Stimulated activated CD4-positive, alpha-beta T cell treated with anti-CD3 and anti-CD28 coated beads, TNF-alpha, amount 100 ng/mL, for 48 hours (primary cell): ENCODE measurements around the gene OCA2.

Experiments
- DNase-seq, 3 donors: peaks; one replicate each; pipeline ENCODE4 v3.0.0-alpha.2; 2020; ENCODE audit warnings: low read depth in 3 of 3

The OCA2 gene

GRCh38 chr15:27817258-27817657, 281.9 kb downstream of the OCA2 start:
- no peak for DNase-seq

DNA sequence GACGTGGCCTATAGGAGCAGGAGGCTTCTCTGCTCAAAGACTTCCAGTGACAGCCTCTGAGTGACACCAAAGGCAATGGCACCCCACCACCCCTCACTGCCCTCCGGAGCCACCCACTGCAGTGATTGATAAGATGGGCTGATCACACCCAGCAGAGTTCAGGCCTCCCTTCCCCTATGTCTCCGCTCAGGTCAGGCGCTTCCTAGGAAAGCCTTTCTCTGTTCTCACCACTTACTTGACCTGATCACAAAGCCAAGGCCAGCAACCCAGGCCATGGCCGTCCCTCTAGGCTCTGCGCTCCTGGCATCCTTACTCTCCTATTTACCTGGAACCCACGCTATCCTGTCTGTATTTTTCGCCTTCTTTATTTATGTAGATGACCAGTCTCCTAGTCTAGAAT, 282.3 kb downstream of the OCA2 start:
- DNase-seq = no peak

DNA sequence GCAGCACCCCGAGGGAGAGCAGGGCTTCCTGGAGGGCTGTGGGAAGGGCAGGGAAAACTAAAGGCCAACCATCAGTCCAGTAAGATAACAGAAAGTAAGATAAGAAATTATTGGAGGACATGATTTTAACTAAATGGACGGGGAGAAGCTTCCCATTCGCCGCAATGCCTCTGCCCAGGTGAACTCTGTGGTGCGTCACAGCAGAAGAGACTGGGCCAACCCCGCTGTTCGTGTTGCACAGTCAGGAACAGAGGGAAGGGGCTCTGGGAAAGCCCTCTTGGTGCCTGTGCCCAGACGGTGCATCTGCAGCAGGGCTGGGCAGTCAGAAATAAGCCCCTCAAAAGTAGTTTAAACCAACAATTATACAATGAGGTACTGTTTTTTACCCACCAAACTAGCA, 284.1 kb downstream of the OCA2 start:
- DNase-seq = no peak

GRCh38 chr15:27813139-27813538, 286.0 kb downstream of the OCA2 start:
- DNase-seq = no peak

GRCh38 chr15:27808182-27808581, 290.9 kb downstream of the OCA2 start:
- DNase-seq = no peak

GRCh38 chr15:27807335-27807734, 291.8 kb downstream of the OCA2 start:
- DNase-seq = no peak

DNA sequence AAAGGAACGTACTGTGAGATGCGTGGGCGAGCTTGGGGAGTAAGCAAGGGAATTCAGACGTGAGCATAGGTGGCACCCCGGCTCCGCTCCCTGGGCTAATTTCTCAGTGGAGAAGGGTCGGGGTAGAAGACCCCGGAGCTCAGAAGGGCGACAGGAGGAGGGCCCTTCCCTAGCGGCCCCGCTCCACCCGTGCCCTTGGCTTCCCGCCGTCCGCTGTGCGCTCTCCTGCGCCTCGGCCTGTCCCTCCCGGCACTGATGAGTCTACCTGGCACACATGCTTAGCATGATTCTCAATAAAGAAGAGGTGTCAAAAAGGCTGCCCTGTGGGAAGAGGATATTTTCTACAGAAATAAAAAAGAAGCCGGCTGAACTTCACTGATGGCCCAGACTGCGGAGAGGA, 292.7 kb downstream of the OCA2 start:
- no peak for DNase-seq

DNA sequence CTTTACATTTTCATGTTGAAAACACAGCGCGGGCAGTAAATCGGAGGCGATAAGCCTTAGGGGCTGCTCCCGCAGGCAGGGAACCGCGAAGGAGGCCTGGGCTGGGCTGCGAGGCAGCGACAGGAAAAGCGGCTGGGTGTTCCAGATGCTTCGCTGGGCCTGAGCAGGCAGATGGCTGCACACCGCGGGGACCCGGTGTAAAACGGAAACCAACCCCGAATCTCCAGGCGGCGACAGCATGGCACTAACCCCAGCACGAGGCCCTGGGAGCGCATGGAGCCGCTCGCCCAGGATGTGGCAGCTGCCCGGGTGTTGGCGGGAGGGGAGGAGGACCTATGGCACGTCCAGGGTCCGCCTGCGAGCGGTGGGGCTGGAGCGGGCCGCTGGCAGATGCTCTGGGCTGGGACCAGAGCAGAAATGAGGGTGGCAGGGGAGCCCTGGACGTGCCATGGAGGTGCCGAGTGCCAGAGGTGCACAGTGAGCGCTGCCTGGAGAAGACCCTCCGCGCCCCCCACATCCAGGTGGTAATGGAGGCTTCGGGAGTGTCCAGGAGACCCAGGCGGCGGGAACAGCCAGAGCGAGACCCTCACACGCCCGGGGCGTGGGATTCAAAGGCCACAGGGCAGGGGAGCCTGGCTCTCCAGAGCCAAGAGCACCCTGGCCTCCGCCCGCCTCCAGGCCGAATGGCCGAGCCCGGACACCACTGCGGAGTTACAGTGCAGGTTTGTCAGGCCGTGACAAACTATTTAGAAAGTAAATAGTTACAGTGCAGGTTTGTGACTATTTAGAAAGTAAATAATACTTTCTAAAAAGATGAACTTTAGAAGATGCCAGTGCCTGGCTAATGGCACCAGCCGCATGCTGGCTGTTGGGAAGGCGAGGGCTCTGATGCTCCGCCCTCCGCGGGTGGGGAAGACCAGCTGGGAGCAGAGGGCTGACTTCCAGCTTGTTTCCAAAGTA, 293.6 kb downstream of the OCA2 start:
- no peak for DNase-seq

GRCh38 chr15:27804569-27805260, 294.4 kb downstream of the OCA2 start:
- DNase-seq = no peak

- DNase-seq = no peak
These were observed 300.3 kb downstream of the OCA2 start for GRCh38 chr15:27798807-27799206.

DNA sequence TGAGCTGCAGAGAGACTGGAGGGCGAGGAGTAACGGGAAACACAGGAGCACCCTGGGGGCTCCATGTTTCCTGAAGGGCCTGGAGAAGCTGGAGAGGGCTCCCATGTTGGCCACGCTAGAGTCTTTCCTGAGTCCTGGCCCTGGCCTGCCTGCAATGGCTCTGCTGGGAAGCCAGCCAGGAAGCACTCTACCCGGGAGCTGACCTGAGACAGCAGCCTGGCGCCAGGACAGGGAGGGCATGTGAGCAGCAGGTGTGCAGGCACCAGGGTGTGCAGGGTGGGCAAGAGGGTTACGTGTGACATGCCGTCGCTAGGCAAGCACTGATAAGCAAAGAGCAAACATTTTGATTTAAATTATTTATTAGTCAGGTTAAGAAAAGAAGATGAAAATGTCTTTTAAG, 301.4 kb downstream of the OCA2 start:
- DNase-seq = no peak

DNA sequence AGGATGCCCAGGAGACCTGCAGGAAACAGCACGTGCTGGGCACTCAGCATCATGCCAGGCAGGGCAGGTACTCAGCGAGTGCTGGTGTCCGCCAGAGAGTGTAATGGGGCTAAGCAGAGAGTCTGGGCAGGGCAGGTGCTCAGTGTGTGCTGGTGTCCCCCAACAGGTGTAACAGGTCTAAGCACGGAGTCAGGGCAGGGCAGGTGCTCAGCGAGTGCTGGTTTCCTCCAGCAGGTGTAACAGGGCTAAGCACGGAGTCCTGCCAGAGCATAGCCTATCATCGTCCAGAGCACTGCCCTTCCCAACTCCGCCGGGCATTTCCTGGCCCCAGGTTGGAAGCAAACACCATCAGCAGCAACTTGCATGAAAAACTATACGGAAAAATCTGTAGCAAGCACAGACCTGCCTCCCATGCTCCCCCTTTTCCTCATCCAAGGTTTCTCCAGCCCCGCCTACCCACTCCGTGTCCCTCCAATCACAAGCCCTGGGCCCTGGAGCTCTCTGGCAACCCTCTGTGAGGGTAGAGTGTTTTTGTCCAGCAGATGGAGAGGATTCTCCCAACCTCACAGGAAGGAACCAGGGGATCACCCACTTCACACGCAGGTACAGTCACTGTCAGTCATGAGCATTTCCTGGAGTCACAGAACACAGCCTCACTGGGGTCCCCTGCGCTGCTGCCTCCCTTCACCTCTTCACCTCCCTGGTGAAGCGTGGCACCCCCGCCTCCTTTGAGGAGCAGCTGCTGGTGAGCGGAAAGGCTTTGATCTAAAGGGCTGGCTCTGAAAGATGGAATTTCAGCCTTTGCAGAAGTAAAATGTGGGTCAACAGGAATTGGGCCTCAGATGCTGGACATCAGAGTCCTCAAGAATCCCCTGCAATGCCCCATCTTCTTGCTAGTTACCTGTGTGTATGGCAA, 302.5 kb downstream of the OCA2 start:
- DNase-seq = no peak

DNA sequence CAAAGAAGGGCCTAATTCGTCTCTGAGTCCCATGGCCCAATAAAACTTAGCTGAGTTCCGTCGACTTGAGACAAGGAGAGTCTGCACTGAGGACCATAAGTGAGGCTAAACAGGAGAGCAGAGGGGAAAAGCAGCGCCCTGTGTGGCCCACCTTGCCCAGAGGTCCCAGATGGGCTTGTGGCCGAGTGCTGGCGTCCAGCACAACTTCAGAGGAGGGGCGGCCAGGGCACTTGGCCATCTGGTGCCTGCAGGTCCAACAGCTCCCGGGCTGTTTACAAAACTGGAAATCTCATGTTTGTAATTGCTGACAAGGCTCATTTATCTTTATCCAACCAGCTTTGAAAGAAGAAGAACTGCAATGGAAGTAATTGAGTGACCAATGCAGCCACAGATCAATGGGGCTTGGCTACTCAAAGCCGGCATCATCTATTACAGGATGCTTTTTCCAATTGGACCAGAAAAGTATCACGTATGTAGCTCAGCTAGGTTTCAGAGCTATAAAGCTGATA, 306.3 kb downstream of the OCA2 start:
- DNase-seq = no peak

DNA sequence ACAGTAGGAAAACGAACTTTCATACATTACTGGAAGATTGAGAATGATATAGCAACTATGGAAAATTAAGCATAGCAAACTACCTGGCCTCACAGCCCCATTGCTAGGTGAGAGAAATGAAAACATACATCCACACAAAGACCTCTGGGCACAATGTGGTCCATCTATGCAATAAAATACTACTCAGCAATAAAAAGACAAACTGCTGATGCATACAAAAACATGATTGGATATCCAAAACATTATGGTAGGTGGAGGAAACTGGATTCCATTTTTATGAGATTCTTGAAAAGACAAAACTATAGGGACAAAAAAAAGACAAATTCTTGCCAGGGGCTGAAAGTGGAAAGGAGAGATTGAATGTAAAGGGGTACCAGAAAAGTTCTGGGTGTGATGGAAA, 308.8 kb downstream of the OCA2 start:
- no peak for DNase-seq

- no peak for DNase-seq
These were observed 311.2 kb downstream of the OCA2 start for GRCh38 chr15:27787931-27788330.

GRCh38 chr15:27784107-27784506, 315.0 kb downstream of the OCA2 start:
- no peak for DNase-seq

- no peak for DNase-seq
These were observed 315.4 kb downstream of the OCA2 start for GRCh38 chr15:27783678-27784077.

- no peak for DNase-seq
These were observed 317.0 kb downstream of the OCA2 start for GRCh38 chr15:27782125-27782524.

DNA sequence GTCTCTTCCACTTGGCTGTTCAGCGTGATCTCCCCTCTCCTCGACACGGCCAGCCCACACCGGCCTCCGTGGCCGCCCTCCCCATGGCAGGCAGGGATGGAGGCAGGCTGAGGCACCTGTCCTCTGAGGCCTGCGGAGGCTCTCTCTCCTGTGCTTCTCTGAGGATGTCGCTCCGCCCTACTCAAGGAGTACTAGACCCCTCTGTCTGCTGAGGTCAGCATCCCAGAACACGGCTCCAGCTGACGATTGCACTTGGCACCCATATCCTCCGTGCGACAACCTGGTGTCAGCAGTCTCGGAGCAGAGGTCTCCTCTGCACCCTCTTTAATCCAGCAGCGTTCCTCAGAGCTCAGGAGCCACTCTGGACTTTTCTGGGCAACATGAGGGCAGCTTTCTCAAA, 322.6 kb downstream of the OCA2 start:
- DNase-seq = no peak

DNA sequence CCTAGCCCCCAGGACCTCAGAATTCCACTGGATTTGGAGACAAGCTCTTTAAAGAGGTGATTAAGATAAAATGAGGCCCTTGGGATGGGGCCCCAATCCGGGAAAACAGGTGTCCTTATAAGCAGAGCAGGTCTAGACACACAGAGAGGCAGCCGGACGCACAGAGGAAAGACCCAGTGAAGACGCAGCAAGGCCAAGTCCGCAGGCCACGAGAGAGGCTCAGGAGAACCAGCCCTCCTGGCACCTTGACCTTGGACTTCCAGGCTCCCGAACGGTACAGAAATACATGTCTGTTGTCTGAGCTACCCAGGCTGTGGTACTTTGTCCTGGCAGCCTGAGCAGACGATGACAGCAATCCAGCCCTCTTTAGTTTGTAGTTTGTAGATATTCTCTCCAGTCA, 324.5 kb downstream of the OCA2 start:
- DNase-seq = no peak

- DNase-seq = no peak
These were observed 324.9 kb downstream of the OCA2 start for GRCh38 chr15:27774191-27774590.

- DNase-seq = no peak
These were observed 327.2 kb downstream of the OCA2 start for GRCh38 chr15:27771892-27772291.
